Pulmonary artery endothelial cell (primary cell): ENCODE measurements around the gene GALNT14. TPM values are rescaled to one million over a fixed set of nuclear protein-coding genes. Genes with fewer than 3 reads are reported as not detected.
"Not testable (repeated sequence)": the region's sequence is repeated elsewhere in the genome, so short reads cannot be mapped to it uniquely, and the experiment has no call there.

Experiments
- DNase-seq: peaks from one replicate; pipeline ENCODE4 v3.0.0-alpha.2; 2011; ENCODE audit warnings: low read depth, low spot score
- total RNA-seq: library from RNA; depleted of rRNA; stranded (reverse); fragments of >200 nt; gene quantifications from 2 replicates; pipeline ENCODE4 v1.2.3, GENCODE V29; 2014

GALNT14 gene
- total RNA-seq, 1 donor from 2014 or later: not detected

GRCh38 chr2:30904437-30904836, 233.8 kb downstream of the GALNT14 start:
- DNase-seq: not testable (repeated sequence)

GRCh38 chr2:30903326-30903725, 234.9 kb downstream of the GALNT14 start:
- no peak for DNase-seq

GRCh38 chr2:30900381-30900780, 237.9 kb downstream of the GALNT14 start:
- DNase-seq: no peak

GRCh38 chr2:30899516-30900054, 238.7 kb downstream of the GALNT14 start:
- DNase-seq: no peak

GRCh38 chr2:30897539-30897938, 240.7 kb downstream of the GALNT14 start:
- DNase-seq: no peak

- DNase-seq: no peak
Observed at GRCh38 chr2:30894498-30895119, 243.6 kb downstream of the GALNT14 start.

- no peak for DNase-seq
Observed at GRCh38 chr2:30888852-30889409, 249.3 kb downstream of the GALNT14 start.

GRCh38 chr2:30886080-30886479, 252.2 kb downstream of the GALNT14 start:
- no peak for DNase-seq

- DNase-seq: no peak
Observed at GRCh38 chr2:30883822-30884221, 254.4 kb downstream of the GALNT14 start.

- DNase-seq: no peak
Observed at GRCh38 chr2:30883184-30883583, 255.1 kb downstream of the GALNT14 start.

- DNase-seq: no peak
Observed at GRCh38 chr2:30880516-30880915, 257.7 kb downstream of the GALNT14 start.

GRCh38 chr2:30877833-30878232, 260.4 kb downstream of the GALNT14 start:
- no peak for DNase-seq

GRCh38 chr2:30872797-30873196, 265.4 kb downstream of the GALNT14 start:
- no peak for DNase-seq

- DNase-seq: no peak
Observed at GRCh38 chr2:30871980-30872789, 266.1 kb downstream of the GALNT14 start.

- DNase-seq: no peak
Observed at GRCh38 chr2:30871440-30871839, 266.8 kb downstream of the GALNT14 start.

- no peak for DNase-seq
Observed at GRCh38 chr2:30869988-30870387, 268.3 kb downstream of the GALNT14 start.

- DNase-seq: no peak
Observed at GRCh38 chr2:30867385-30867784, 270.9 kb downstream of the GALNT14 start.

GRCh38 chr2:30866974-30867373, 271.3 kb downstream of the GALNT14 start:
- DNase-seq: no peak

- DNase-seq: no peak
Observed at GRCh38 chr2:30865892-30866681, 272.2 kb downstream of the GALNT14 start.

- no peak for DNase-seq
Observed at GRCh38 chr2:30865243-30865642, 273.0 kb downstream of the GALNT14 start.

GRCh38 chr2:30862054-30862651, 276.1 kb downstream of the GALNT14 start:
- DNase-seq: peak; percentile 19
